ENCODE data around the gene ADAMTSL3. TPM values are rescaled to one million over a fixed set of nuclear protein-coding genes. Genes with fewer than 3 reads are reported as not detected.

The ADAMTSL3 gene
- total and polyA plus RNA-seq, 2 donors (not counting 1 experiment from before 2014, with no cell fraction given), result 0.01 TPM; not detected in 1

DNA sequence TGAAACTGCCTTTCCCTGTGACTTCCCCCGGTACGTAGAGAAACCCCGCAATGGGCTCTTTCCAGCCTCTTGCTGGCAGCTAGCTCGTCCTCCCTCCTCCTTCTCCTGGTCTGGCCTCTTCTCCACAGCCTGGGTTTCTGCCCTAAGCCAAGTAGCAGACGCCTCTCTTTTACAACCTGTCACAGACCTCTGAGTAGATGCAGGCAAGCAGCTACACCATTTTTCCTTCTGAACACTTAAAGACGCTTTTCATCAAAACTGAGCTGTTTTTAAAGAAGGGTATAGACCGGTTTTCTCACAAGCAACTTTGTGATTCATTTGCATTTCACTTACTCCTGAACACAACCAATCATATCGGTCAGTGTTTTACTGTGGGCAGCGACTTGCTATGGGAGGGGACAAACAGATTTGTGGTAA is 32.0 kb downstream of the ADAMTSL3 start:
- Histone ChIP-seq H3K4me2 (replicated peaks; ENCODE audit: low read depth, low read length, poor library complexity, severe bottlenecking) (no peak overlapping the region), H3K4me3 (ENCODE audit: control extremely low read depth in 1 of 5, extremely low read depth in 1 of 5, insufficient read depth in 1 of 5, low read depth in 2 of 5, low read length in 4 of 5) (no peak overlapping the region), H3K79me2 (ENCODE audit: control insufficient read depth, insufficient read depth, low read length) (no peaks in the 10 kb centered on the region), H2AFZ (ENCODE audit: insufficient read depth, low read depth, low read length, poor library complexity, severe bottlenecking) (no peak overlapping the region), H3K27ac (ENCODE audit: low read length in 2 of 2) (no peak overlapping the region), H4K20me1 (ENCODE audit: control insufficient read depth, insufficient read depth, low read length, poor library complexity, severe bottlenecking) (no peaks in the 10 kb centered on the region), H3K9ac (ENCODE audit: low read length) (no peak overlapping the region), H3K27me3 (replicated peaks in 1 of 4; ENCODE audit: control extremely low read depth in 1 of 4, control insufficient read depth in 3 of 4, insufficient read depth in 4 of 4, low read length in 3 of 4) (no peaks in the 10 kb centered on the region), H3K4me1 (ENCODE audit: control insufficient read depth in 2 of 2, insufficient read depth in 2 of 2, low read length in 2 of 2) (no peaks in the 10 kb centered on the region), H3K9me3 (ENCODE audit: control extremely low read depth in 1 of 3, control insufficient read depth in 2 of 3, insufficient read depth in 1 of 3, low read length in 2 of 3) (no peaks in the 10 kb centered on the region), H3K36me3 (replicated peaks in 1 of 2; ENCODE audit: control extremely low read depth in 1 of 2, control insufficient read depth in 1 of 2, extremely low read depth in 1 of 2, insufficient read depth in 2 of 2, low read length in 1 of 2) (no peaks in the 10 kb centered on the region)
- no peak for ATAC-seq (ENCODE audit: low read depth)
- 83% methylated on average over 7 of the region's 9 CpGs for WGBS (ENCODE audit: insufficient coverage)
- H3K4me3 Mint-ChIP-seq, result no peak overlapping the region
- POLR2A ChIA-PET, result no interaction called here
- CTCF ChIA-PET, result no interaction called here
- H3K4me1 Mint-ChIP-seq, result no peaks in the 10 kb centered on the region
- intact Hi-C loops (cut with micrococcal nuclease), result no loop called here
- no peak overlapping the region for H3K27ac Mint-ChIP-seq
- H3K27me3 Mint-ChIP-seq, result peaks cover 10% of the 10 kb centered on the region
- DNase-seq, result no peak
- TF ChIP-seq CTCF (IDR thresholded peaks at IDR 0.05), result no peak
- no peaks in the 10 kb centered on the region for H3K9me3 Mint-ChIP-seq (ENCODE audit: insufficient read depth)

DNA sequence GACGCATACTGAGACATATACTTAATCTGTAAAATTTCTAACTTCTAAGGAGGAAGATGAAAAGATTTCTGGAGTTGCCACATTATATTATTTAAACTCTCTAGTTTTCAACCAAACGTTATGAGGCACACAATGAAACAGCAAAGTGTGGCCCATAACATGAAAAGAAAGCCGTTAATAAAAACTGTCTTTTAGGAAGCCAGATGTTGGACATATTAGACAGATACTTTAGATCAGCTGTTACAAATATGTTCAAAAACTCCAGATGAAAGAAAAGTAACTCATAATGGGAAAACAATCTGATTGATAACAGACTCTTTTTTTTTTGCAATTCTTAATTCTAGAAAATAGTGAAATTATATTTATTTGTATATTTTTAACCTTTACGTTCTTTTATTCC is 34.3 kb downstream of the ADAMTSL3 start:
- Histone ChIP-seq H4K20me1 (ENCODE audit: control insufficient read depth, insufficient read depth, low read length, poor library complexity, severe bottlenecking) (no peaks in the 10 kb centered on the region), H2AFZ (ENCODE audit: insufficient read depth, low read depth, low read length, poor library complexity, severe bottlenecking) (no peak overlapping the region), H3K4me1 (ENCODE audit: control insufficient read depth in 2 of 2, insufficient read depth in 2 of 2, low read length in 2 of 2) (no peaks in the 10 kb centered on the region), H3K27me3 (replicated peaks in 1 of 4; ENCODE audit: control extremely low read depth in 1 of 4, control insufficient read depth in 3 of 4, insufficient read depth in 4 of 4, low read length in 3 of 4) (no peaks in the 10 kb centered on the region), H3K27ac (ENCODE audit: low read length in 2 of 2) (no peak overlapping the region), H3K4me2 (replicated peaks; ENCODE audit: low read depth, low read length, poor library complexity, severe bottlenecking) (no peak overlapping the region), H3K36me3 (replicated peaks in 1 of 2; ENCODE audit: control extremely low read depth in 1 of 2, control insufficient read depth in 1 of 2, extremely low read depth in 1 of 2, insufficient read depth in 2 of 2, low read length in 1 of 2) (no peaks in the 10 kb centered on the region), H3K4me3 (ENCODE audit: control extremely low read depth in 1 of 5, extremely low read depth in 1 of 5, insufficient read depth in 1 of 5, low read depth in 2 of 5, low read length in 4 of 5) (no peak overlapping the region), H3K79me2 (ENCODE audit: control insufficient read depth, insufficient read depth, low read length) (no peaks in the 10 kb centered on the region), H3K9ac (ENCODE audit: low read length) (no peak overlapping the region), H3K9me3 (ENCODE audit: control extremely low read depth in 1 of 3, control insufficient read depth in 2 of 3, insufficient read depth in 1 of 3, low read length in 2 of 3) (no peaks in the 10 kb centered on the region)
- Mint-ChIP-seq H3K9me3 (ENCODE audit: insufficient read depth) (no peaks in the 10 kb centered on the region), H3K4me1 (no peaks in the 10 kb centered on the region), H3K27ac (no peak overlapping the region), H3K27me3 (peaks cover 12% of the 10 kb centered on the region), H3K4me3 (no peak overlapping the region)
- intact Hi-C loops (cut with micrococcal nuclease), result no loop called here
- POLR2A ChIA-PET, result no interaction called here
- TF ChIP-seq CTCF (IDR thresholded peaks at IDR 0.05) (no peak), EZH2 (IDR thresholded peaks at IDR 0.05; ENCODE audit: borderline replicate concordance, insufficient read depth, low read depth, low read length, poor library complexity, severe bottlenecking) (no peak)
- WGBS (ENCODE audit: insufficient coverage), result no CpG with 5 or more reads among the region's 4 CpGs
- no peak for DNase-seq
- no peak for ATAC-seq (ENCODE audit: low read depth)
- CTCF ChIA-PET, result no interaction called here
